Measurements from ENCODE around the gene USP12.
"Not testable (repeated sequence)": the region's sequence is repeated elsewhere in the genome, so short reads cannot be mapped to it uniquely, and the experiment has no call there.

Gene USP12

GRCh38 chr13:27171244-27171826 lies at the start of gene USP12:
Gene USP12 (minus strand): TSS chr13:27171811. CDS start chr13:27171639, 172 bp downstream.
- peak; percentile 28 to 50 (median 41) for DNase-seq (ENCODE audit: low read depth in 3 of 3)

GRCh38 chr13:27219611-27220010 lies 48.0 kb upstream of the USP12 start:
- DNase-seq (ENCODE audit: low read depth in 3 of 3): no peak

GRCh38 chr13:27218861-27219260 lies 47.2 kb upstream of the USP12 start:
- DNase-seq (ENCODE audit: low read depth in 3 of 3): not testable (repeated sequence)

GRCh38 chr13:27217791-27218190 lies 46.2 kb upstream of the USP12 start:
- DNase-seq (ENCODE audit: low read depth in 3 of 3): not testable (repeated sequence)

DNA sequence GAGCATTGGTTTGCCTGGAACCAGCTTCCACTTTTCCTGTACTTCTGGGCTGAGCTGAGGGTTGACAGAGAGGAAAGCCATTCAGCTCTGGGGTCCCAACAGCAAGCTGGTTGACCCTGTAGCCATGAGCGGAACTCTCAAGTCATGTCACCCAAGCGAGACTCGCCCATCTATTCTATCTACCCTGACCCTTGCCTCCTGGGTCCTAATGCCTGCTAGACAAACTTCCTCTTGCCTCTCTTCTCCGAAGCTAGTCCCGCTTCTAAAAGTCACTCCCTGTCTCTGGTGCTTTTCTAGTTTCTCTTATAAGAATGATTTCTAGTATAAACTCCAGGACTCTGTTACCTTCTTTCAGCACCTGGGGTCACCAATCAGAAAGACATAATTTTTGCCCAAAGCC lies 41.8 kb upstream of the USP12 start:
- not testable (repeated sequence) for DNase-seq (ENCODE audit: low read depth in 3 of 3)

DNA sequence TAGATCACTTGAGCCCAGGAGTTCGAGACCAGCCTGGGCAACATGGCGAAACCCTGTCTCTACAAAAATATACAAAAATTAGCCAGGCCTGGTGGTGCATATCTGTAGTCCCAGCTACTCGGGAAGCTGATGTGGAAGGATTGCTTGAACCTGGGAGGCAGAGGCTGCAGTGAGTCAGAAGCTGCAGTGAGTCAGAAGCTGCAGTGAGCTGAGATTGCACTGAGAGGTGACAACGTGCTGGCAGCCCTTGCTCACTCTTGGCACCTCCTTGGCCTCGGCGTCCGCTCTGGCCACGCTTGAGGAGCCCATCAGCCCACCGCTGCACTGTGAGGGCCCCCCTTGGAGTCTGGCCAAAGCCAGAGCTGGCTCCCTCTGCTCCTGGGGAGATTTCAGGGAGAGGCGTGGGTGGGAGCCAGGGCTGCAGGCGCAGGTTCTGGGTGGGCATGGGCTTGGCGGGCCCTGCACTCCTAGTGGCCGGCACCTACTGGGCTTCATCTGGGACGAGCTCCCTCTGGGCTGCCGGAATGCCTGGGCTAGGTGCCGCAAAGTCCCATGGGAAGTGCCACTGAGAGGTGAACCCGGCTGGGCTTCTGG lies 40.3 kb upstream of the USP12 start:
- no peak for DNase-seq (ENCODE audit: low read depth in 3 of 3)

GRCh38 chr13:27211271-27211670 lies 39.7 kb upstream of the USP12 start:
- no peak for DNase-seq (ENCODE audit: low read depth in 3 of 3)

- DNase-seq (ENCODE audit: low read depth in 3 of 3): no peak
Measured at GRCh38 chr13:27208514-27208913, 36.9 kb upstream of the USP12 start.

DNA sequence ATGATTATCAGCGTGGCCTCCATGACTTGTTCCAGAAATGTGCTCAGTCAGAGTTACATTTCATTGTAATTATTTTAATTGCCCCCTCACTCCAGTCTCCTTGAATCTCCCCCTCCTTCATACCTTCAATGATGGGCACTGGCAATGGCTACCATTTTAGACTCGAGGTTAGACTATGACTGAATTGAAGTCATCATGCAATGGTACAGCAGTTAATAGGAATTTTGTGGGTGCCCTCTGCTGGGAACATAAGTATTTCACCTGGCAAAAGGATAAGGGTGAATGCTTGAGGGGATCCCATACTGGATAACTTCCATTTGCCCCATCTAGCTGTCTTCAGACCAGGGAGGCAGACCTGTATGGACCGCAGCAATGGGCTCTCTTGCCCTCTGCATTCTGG lies 32.2 kb upstream of the USP12 start:
- no peak for DNase-seq (ENCODE audit: low read depth in 3 of 3)

GRCh38 chr13:27203186-27203585 lies 31.6 kb upstream of the USP12 start:
- DNase-seq (ENCODE audit: low read depth in 3 of 3): no peak

DNA sequence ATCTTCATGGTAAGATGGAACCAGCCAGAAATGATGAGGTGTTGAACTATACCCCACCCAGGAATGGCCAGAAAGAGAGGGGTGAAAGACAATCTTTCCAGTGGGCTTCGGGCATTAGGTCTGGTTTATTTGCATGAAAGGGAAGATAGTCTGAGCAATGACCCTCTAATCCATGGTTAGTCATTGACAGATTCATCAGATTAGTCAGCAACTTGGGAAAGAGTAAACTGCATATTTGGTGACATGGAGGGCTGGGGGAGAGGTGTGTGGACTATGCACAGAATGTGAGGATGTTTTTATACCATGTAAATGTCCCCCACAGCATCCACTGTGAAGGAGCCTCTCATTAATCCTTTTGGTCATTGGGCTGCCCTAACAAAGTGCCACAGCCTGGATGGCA lies 30.1 kb upstream of the USP12 start:
- no peak for DNase-seq (ENCODE audit: low read depth in 3 of 3)

GRCh38 chr13:27200413-27201070 lies 28.9 kb upstream of the USP12 start:
- DNase-seq (ENCODE audit: low read depth in 3 of 3): no peak

- DNase-seq (ENCODE audit: low read depth in 3 of 3): no peak
Measured at GRCh38 chr13:27199696-27200095, 28.1 kb upstream of the USP12 start.

- DNase-seq (ENCODE audit: low read depth in 3 of 3): no peak
Measured at GRCh38 chr13:27199211-27199610, 27.6 kb upstream of the USP12 start.

DNA sequence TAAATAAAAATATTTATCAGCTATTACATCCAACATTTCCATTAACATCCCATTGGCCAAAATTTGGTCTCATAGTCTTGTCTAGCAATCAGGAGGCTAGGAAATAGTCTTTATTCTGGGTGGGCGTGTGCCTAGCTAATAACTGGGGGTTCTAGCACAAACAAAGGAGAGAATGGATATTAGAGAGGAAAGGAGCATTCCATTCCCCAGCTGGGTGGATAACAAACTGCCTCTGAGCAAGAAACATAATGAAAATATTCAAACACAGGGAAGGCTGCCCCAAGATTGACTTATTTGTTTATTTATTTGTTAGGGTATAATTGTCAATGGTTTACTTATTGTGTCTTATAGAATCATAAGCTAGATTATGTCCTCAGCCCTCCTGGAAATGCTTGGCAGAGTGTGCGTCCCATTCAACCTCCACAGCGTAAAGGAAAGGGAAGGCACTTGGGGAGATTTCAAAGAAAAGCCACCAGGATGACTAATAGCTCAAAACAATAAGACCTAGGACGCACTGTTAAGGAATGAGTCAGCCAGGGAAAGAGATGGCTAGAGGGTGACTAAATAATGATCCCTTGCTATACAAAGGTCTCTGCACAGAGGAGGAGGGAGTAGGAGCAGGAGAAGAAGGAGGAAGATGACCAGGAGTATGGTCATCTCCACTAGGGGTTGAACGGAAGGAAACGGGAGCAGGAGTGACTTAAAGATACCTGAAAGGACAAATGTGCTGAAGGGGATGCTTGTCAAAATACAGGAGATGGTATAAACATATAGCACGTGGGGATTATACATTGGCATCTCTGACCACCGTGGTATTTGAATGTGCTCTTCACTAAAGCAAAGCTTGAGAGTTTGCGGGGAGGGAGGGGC lies 23.5 kb upstream of the USP12 start:
- no peak for DNase-seq (ENCODE audit: low read depth in 3 of 3)

- DNase-seq (ENCODE audit: low read depth in 3 of 3): no peak
Measured at GRCh38 chr13:27194209-27194608, 22.6 kb upstream of the USP12 start.

GRCh38 chr13:27193496-27193895 lies 21.9 kb upstream of the USP12 start:
- DNase-seq (ENCODE audit: low read depth in 3 of 3): no peak

DNA sequence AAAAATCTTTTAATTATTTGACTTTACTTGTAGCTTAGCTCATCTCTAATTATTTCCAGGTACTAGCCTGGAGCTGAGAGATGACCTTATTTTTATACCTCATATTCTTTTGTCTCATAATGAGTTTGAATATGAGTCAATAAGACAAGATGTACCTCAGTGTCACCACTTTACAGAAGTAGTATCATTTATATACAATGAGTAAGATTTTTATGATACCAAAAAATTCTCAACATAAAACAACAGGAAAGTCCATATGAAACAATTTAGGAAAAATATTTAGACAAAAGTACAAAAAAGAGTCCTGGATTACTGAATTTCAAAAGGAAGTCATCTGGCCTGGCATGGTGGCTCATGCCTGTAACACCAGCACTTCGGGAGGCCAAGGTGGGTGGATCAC lies 21.4 kb upstream of the USP12 start:
- no peak for DNase-seq (ENCODE audit: low read depth in 3 of 3)

- DNase-seq (ENCODE audit: low read depth in 3 of 3): not testable (repeated sequence)
Measured at GRCh38 chr13:27192367-27192766, 20.8 kb upstream of the USP12 start.

GRCh38 chr13:27189192-27189591 lies 17.6 kb upstream of the USP12 start:
- DNase-seq (ENCODE audit: low read depth in 3 of 3): no peak

DNA sequence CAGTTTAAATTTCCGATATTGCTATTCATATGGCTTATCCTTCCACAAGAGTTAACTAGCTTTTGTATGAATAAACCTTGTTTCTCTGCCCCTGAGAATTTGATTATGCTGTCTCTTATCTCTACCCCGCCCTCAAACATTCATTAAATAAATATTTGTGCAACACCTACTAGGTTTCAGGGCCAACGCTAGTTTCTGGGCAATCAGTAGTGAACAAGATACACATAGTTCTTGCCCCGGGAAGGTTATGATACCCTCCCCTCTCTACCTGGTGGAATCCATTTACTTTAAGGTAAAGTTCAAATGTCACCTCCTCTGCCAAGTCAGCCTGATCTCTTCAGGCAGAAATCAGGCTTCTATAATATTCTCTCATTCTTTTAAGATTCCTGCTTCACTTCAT lies 16.6 kb upstream of the USP12 start:
- no peak for DNase-seq (ENCODE audit: low read depth in 3 of 3)

GRCh38 chr13:27186295-27186694 lies 14.7 kb upstream of the USP12 start:
- no peak for DNase-seq (ENCODE audit: low read depth in 3 of 3)
